Motor neuron (in vitro differentiated cells): ENCODE measurements around the gene EEFSEC. TPM values are rescaled to one million over a fixed set of nuclear protein-coding genes. Genes with fewer than 3 reads are reported as not detected.

Experiments used
- ATAC-seq, 8 experiments: fragments of 200-7000 bp; cut with Tn5 transposase; replicated peaks in 6 of 8; 2 replicates each; pipeline ENCODE4 v1.8.0; 2021; ENCODE audit warnings: mild to moderate bottlenecking in 8 of 8, moderate library complexity in 8 of 8
- H3K27ac ChIP-seq, 2 donors: fragments of 250-450 bp; sonication (Bioruptor Pico); 2 replicates each; pipeline ENCODE4 v1.9.0; 2021; ENCODE audit warnings: antibody characterized with exemption in 2 of 2, mild to moderate bottlenecking in 2 of 2, moderate library complexity in 1 of 2
- H3K4me1 ChIP-seq, 2 donors: fragments of 250-450 bp; sonication (Bioruptor Pico); replicated peaks in 1 of 2; 2 replicates each; pipeline ENCODE4 v1.6.1; 2021; ENCODE audit warnings: antibody characterized with exemption in 2 of 2, mild to moderate bottlenecking in 2 of 2, moderate library complexity in 1 of 2
- H3K4me3 ChIP-seq, 5 donors: fragments of 250-450 bp; sonication (Bioruptor Pico); 2 replicates each; pipeline ENCODE4 v1.9.0; 2021; ENCODE audit warnings: antibody characterized with exemption in 5 of 5, mild to moderate bottlenecking in 5 of 5, moderate library complexity in 4 of 5
- WGBS, 10 experiments: fragments of 450-650 bp; shearing (Covaris generic); methylation state at CpG; one replicate each; pipeline ENCODE4 v1.0.0; 2022; 5-methylcytosine and 5-hydroxymethylcytosine counted together
- in situ Hi-C, 9 experiments: fragments of 400-800 bp; cut with MboI; loops; one replicate each; pipeline ENCODE4 v1.15.0; 2021; ENCODE audit warnings: low sequenced_read_pairs in 9 of 9, low pct_unique_long_range_greater_than_20kb in 2 of 9; ENCODE audit not compliant: unreplicated experiment in 9 of 9
- total RNA-seq, 8 experiments: library from RNA; unstranded; fragments of 300-600 nt; gene quantifications; 2 replicates each; pipeline versions ENCODE4 v1.2.3 to v1.2.4, GENCODE V29; 2022

The EEFSEC gene
- total RNA-seq, 8 experiments from 2014 or later: 5.8 to 20.7 (median 9.5) TPM

DNA sequence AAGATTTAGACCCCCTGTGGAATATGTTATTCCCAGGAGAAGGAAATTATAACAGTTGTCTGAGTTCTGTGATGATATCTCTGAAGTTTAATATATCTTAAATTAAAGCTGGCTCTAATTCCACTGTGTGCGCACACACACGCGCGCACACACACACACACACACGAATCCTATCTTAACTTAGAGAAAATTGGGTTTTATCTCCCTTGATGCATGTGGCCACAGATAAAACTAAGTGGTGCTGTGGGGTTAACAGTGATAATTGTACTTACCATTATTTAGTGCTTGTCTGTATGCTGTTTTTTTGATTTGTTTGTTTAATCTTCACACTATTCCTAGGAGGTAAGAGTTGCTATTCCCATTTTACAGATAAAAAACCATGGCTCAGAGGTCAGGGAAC, 7.4 kb downstream of the EEFSEC start:
- no peak for ATAC-seq
- Histone ChIP-seq H3K4me1 (no peaks in the 10 kb centered on the region), H3K27ac (no peak overlapping the region), H3K4me3 (no peak overlapping the region)
- WGBS, 10 experiments: 90 to 100% (median 96%) methylated on average over 2 to 5 of the region's 5 CpGs; no CpG with 5 or more reads in 3 of the 10 experiments
- in situ Hi-C loops: loop anchor here in 2 of 9 experiments (25.0 kb wide), 3 partner anchors 152 to 427 kb away; no protein-coding TSS in a partner anchor

- Histone ChIP-seq H3K27ac (no peak overlapping the region), H3K4me3 (no peak overlapping the region), H3K4me1 (peaks cover 15 to 17% of the 10 kb centered on the region in 2 donors)
- in situ Hi-C loops: loop anchor here in 2 of 9 experiments (25.0 kb wide), 3 partner anchors 149 to 424 kb away; no protein-coding TSS in a partner anchor
- no peak for ATAC-seq
- 60 to 100% (median 93%) methylated on average over 1 to 5 of the region's 5 CpGs; no CpG with 5 or more reads in 4 of the 10 experiments for WGBS, 10 experiments
Measured at GRCh38 chr3:128163432-128163831, 10.2 kb downstream of the EEFSEC start.

GRCh38 chr3:128166971-128167453, 13.7 kb downstream of the EEFSEC start:
- Histone ChIP-seq H3K27ac (no peak overlapping the region), H3K4me3 (no peak overlapping the region), H3K4me1 (peaks cover 27% of the 10 kb centered on the region in 2 donors)
- peak in 2 of 8 experiments; percentile 14 to 38 for ATAC-seq
- 66 to 100% (median 75%) methylated on average over 1 to 5 of the region's 5 CpGs; no CpG with 5 or more reads in 2 of the 10 experiments for WGBS, 10 experiments
- in situ Hi-C loops: loop anchor here in 2 of 9 experiments (25.0 kb wide), 3 partner anchors 145 to 420 kb away; no protein-coding TSS in a partner anchor

DNA sequence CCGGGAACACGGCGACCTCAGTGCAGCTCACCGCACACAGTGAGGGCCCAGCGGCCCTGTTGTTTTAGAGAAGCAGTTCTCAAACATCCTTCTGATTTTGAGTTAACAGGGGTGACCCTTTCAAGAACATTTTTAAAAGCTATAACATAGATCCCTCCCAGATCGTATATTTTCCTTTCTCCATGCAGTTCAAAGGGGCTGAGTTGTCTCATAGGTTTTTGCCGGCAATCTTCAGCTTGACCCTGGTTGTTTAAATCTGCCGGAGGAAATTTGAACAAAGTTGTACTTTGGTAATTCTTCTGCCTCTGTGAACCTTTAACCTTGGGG, 14.3 kb downstream of the EEFSEC start:
- peak in 3 of 8 experiments; percentile 23 to 35 (median 29) for ATAC-seq
- peak overlapping the region in 1 of 2 donors; percentile 61 for H3K27ac ChIP-seq
- WGBS, 10 experiments: 7 to 100% (median 46%) methylated on average over 1 to 8 of the region's 8 CpGs; no CpG with 5 or more reads in 2 of the 10 experiments
- H3K4me1 ChIP-seq: peaks cover 30% of the 10 kb centered on the region in 2 donors
- in situ Hi-C loops: loop anchor here in 2 of 9 experiments (25.0 kb wide), 3 partner anchors 145 to 420 kb away; no protein-coding TSS in a partner anchor
- no peak overlapping the region for H3K4me3 ChIP-seq

GRCh38 chr3:128167973-128168674, 14.8 kb downstream of the EEFSEC start:
- peak overlapping the region; percentile 13 to 61 for H3K27ac ChIP-seq

DNA sequence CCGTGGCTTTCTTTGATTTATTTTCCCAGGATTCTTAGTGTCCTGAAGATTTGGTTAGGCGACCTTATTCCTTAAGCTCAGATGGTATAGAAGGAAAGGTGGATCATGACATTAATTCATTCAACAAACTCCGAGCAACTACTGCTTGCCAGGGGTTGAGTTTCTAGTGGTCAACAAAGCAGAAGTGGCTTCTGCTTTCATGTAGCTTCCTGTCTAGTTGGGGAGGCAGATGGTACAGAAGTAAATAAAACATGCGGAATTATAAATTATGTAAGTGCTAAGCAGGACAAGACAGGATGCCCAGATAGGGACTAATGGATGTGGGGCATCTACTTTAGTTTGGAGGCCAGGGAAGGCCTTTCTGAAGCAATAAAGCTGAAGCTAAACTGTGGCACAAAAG, 15.6 kb downstream of the EEFSEC start:
- no peak for ATAC-seq
- Histone ChIP-seq H3K4me3 (no peak overlapping the region), H3K27ac (no peak overlapping the region), H3K4me1 (peaks cover 35% of the 10 kb centered on the region in 2 donors)
- WGBS, 10 experiments: 75 to 100% (median 87%) methylated on average over 1 to 4 of the region's 4 CpGs; no CpG with 5 or more reads in 3 of the 10 experiments
- in situ Hi-C loops: loop anchor here in 2 of 9 experiments (25.0 kb wide), 3 partner anchors 143 to 418 kb away; no protein-coding TSS in a partner anchor

More at GRCh38 chr3:128167973-128168674, 14.8 kb downstream of the EEFSEC start:
- WGBS, 10 experiments: 0 to 83% (median 10%) methylated on average over 2 to 5 of the region's 5 CpGs; no CpG with 5 or more reads in 1 of the 10 experiments
- H3K4me3 ChIP-seq: no peak overlapping the region
- peak in 7 of 8 experiments; percentile 10 to 82 (median 74) for ATAC-seq
- in situ Hi-C loops: loop anchor here in 2 of 9 experiments (25.0 kb wide), 3 partner anchors 144 to 419 kb away; no protein-coding TSS in a partner anchor
- H3K4me1 ChIP-seq: peaks cover 35% of the 10 kb centered on the region in 2 donors

DNA sequence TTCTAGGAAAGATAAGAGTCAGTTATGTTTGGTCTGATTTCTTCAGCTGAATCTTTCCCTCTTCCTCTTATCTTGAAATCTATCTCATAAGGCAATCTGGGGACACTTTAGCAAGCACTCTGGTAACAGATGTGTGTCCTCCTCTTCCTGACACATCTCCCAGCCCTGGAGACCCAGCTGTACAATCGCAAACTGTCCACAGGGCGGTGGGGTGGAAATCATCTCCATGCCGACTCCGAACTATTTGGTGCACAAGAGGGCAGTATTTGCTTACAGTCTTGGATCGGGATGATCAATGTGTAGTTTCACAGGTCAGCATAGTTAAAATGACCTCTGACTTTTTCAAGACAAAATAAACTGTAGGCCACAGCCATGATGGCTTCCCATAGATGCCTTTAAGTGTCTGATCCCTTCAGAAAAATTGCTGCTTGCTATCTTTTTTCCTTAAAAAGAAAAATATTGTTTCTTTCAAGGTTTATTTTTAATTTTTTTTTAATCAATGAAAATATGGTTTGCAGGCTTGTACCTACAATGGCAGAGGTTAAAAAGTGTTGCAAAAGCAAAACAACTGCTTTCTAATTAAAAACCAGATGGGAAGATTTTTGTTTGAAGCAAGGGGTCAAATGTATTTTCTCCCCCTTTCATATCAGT, 17.7 kb downstream of the EEFSEC start:
- no peak overlapping the region for H3K27ac ChIP-seq
- WGBS, 10 experiments: 0 to 42% (median 16%) methylated on average over 1 to 5 of the region's 5 CpGs; no CpG with 5 or more reads in 2 of the 10 experiments
- H3K4me3 ChIP-seq: no peak overlapping the region
- in situ Hi-C loops: loop anchor here in 2 of 9 experiments (25.0 kb wide), 3 partner anchors 141 to 416 kb away; no protein-coding TSS in a partner anchor
- ATAC-seq: peak; percentile 59 to 97 (median 76)
- H3K4me1 ChIP-seq: peaks cover 35 to 47% of the 10 kb centered on the region in 2 donors

- Histone ChIP-seq H3K4me3 (no peak overlapping the region), H3K4me1 (peaks cover 26 to 32% of the 10 kb centered on the region in 2 donors), H3K27ac (no peak overlapping the region)
- in situ Hi-C loops: loop anchor here in 2 of 9 experiments (25.0 kb wide), 3 partner anchors 139 to 414 kb away; no protein-coding TSS in a partner anchor
- no peak for ATAC-seq
- 79 to 100% (median 96%) methylated on average over 1 to 8 of the region's 8 CpGs; no CpG with 5 or more reads in 1 of the 10 experiments for WGBS, 10 experiments
Measured at GRCh38 chr3:128173200-128173599, 19.9 kb downstream of the EEFSEC start.

- peaks cover 20 to 26% of the 10 kb centered on the region in 2 donors for H3K4me1 ChIP-seq
- no peak overlapping the region for H3K27ac ChIP-seq
- WGBS, 10 experiments: 80 to 95% (median 90%) methylated on average over 1 to 5 of the region's 7 CpGs; no CpG with 5 or more reads in 1 of the 10 experiments
- ATAC-seq: peak in 4 of 8 experiments; percentile 13 to 71 (median 36)
- no peak overlapping the region for H3K4me3 ChIP-seq
- in situ Hi-C loops: loop anchor here in 2 of 9 experiments (25.0 kb wide), 3 partner anchors 138 to 413 kb away; no protein-coding TSS in a partner anchor
Measured at GRCh38 chr3:128173849-128174248, 20.6 kb downstream of the EEFSEC start.

- H3K27ac ChIP-seq: no peak overlapping the region
- in situ Hi-C loops: loop anchor here in 2 of 9 experiments (25.0 kb wide), 3 partner anchors 137 to 412 kb away; no protein-coding TSS in a partner anchor
- no peak overlapping the region for H3K4me3 ChIP-seq
- H3K4me1 ChIP-seq: peaks cover 22 to 30% of the 10 kb centered on the region in 2 donors
- 67 to 100% (median 88%) methylated on average over 1 to 6 of the region's 9 CpGs; no CpG with 5 or more reads in 2 of the 10 experiments for WGBS, 10 experiments
- ATAC-seq: no peak
Measured at GRCh38 chr3:128174675-128175590, 21.7 kb downstream of the EEFSEC start.

DNA sequence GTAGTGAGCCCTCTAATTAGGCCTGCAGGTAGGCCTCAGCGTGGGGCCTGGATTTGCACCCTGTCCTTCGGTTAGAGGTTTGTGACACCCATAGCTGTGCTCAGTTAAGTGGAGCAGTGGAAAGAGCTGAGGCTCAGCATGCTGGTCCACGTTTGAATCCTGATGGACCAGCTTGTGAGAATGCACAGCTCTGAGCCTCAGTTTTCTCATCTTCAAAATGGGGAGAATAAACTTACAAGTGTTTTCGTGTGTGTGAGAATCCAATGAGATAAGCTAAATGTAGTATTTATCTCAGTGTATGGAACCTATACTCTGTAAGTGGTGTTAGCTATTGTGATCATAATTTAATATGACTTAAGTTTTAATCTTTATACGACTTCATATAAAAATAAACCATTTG, 22.5 kb downstream of the EEFSEC start:
- in situ Hi-C loops: no loop called here
- ATAC-seq: no peak
- 75 to 100% (median 90%) methylated on average over 1 to 4 of the region's 5 CpGs for WGBS, 10 experiments
- Histone ChIP-seq H3K27ac (no peak overlapping the region), H3K4me3 (no peak overlapping the region), H3K4me1 (peaks cover 22 to 30% of the 10 kb centered on the region in 2 donors)
